Astrocyte (in vitro differentiated cells and primary cell): ENCODE data around the gene KDELR1. TPM values are rescaled to one million over a fixed set of nuclear protein-coding genes. Genes with fewer than 3 reads are reported as not detected.

Experiments used
- DNase-seq: peaks from one replicate; pipeline ENCODE4 v3.0.0-alpha.2; 2010; ENCODE audit warnings: low read depth
- FAIRE-seq: peaks from 2 replicates; lab custom pipeline; 2011; peaks lifted over from hg19 to GRCh38; lab: Jason Lieb, UNC
- H2AFZ ChIP-seq: 2 replicates; pipeline ENCODE4 v1.6.0; 2012; ENCODE audit warnings: low read depth, low read length, inconsistent platforms
- H3K27ac ChIP-seq: 2 replicates; pipeline ENCODE4 v1.5.1; 2011; ENCODE audit warnings: low read depth, low read length, inconsistent platforms
- H3K27me3 ChIP-seq: 2 replicates; pipeline ENCODE4 v1.6.0; 2011; ENCODE audit warnings: low read length, inconsistent platforms; ENCODE audit not compliant: insufficient read depth
- H3K36me3 ChIP-seq: 2 replicates; pipeline ENCODE4 v1.5.1; 2011; ENCODE audit warnings: low read length, inconsistent platforms; ENCODE audit not compliant: insufficient read depth
- H3K4me1 ChIP-seq: 2 replicates; pipeline ENCODE4 v1.5.1; 2011; ENCODE audit warnings: low read length, inconsistent platforms; ENCODE audit not compliant: insufficient read depth
- H3K4me2 ChIP-seq: 2 replicates; pipeline ENCODE4 v1.6.0; 2012; ENCODE audit warnings: low read length, inconsistent platforms
- H3K4me3 ChIP-seq: 2 replicates; pipeline ENCODE4 v1.5.1; 2011; ENCODE audit warnings: low read depth, mild to moderate bottlenecking, low read length, inconsistent platforms; ENCODE audit not compliant: insufficient read depth
- H3K79me2 ChIP-seq: 2 replicates; pipeline ENCODE4 v1.6.0; 2012; ENCODE audit warnings: mild to moderate bottlenecking, low read length, inconsistent platforms; ENCODE audit not compliant: insufficient read depth
- H3K9ac ChIP-seq: 2 replicates; pipeline ENCODE4 v1.6.0; 2012; ENCODE audit warnings: mild to moderate bottlenecking, low read length, inconsistent platforms
- H3K9me3 ChIP-seq: 2 replicates; pipeline ENCODE4 v1.5.1; 2012; ENCODE audit warnings: low read depth, mild to moderate bottlenecking, low read length, inconsistent platforms; ENCODE audit not compliant: insufficient read depth
- H4K20me1 ChIP-seq: 2 replicates; pipeline ENCODE4 v1.6.0; 2012; ENCODE audit warnings: low read length, inconsistent platforms; ENCODE audit not compliant: insufficient read depth
- H3K27ac Mint-ChIP-seq: one replicate; pipeline ENCODE4 v1.8.0; 2021; ENCODE audit warnings: mild to moderate bottlenecking, mixed read lengths; ENCODE audit not compliant: unreplicated experiment
- H3K27me3 Mint-ChIP-seq: one replicate; pipeline ENCODE4 v1.8.0; 2021; ENCODE audit warnings: low read depth, mixed read lengths; ENCODE audit not compliant: unreplicated experiment
- H3K36me3 Mint-ChIP-seq: one replicate; pipeline ENCODE4 v1.8.0; 2021; ENCODE audit warnings: low read depth, mixed read lengths; ENCODE audit not compliant: unreplicated experiment
- H3K4me1 Mint-ChIP-seq: one replicate; pipeline ENCODE4 v1.8.0; 2021; ENCODE audit warnings: low read depth, mixed read lengths; ENCODE audit not compliant: unreplicated experiment
- H3K4me3 Mint-ChIP-seq: one replicate; pipeline ENCODE4 v1.8.0; 2021; ENCODE audit warnings: mild to moderate bottlenecking, moderate library complexity, mixed read lengths; ENCODE audit not compliant: unreplicated experiment
- H3K9me3 Mint-ChIP-seq: one replicate; pipeline ENCODE4 v1.8.0; 2021; ENCODE audit warnings: mild to moderate bottlenecking, mixed read lengths; ENCODE audit not compliant: unreplicated experiment
- EZH2 ChIP-seq: IDR thresholded peaks from 2 replicates; pipeline ENCODE4 v1.6.1; 2012; ENCODE audit warnings: mild to moderate bottlenecking, low read length, inconsistent platforms; ENCODE audit not compliant: insufficient read depth
- total RNA-seq: library from RNA; stranded (reverse); gene quantifications from 2 replicates; pipeline ENCODE4 v1.2.1, GENCODE V29; 2021
- TF ChIP-seq, protein P1 (sequence below): IDR thresholded peaks from 2 replicates; pipeline ENCODE4 v1.5.1; 2011; ENCODE audit warnings: low read depth, mild to moderate bottlenecking, inconsistent platforms, low read length, moderate library complexity; ENCODE audit not compliant: insufficient read depth

KDELR1 gene
- total RNA-seq, 1 donor from 2014 or later: 370 TPM

DNA sequence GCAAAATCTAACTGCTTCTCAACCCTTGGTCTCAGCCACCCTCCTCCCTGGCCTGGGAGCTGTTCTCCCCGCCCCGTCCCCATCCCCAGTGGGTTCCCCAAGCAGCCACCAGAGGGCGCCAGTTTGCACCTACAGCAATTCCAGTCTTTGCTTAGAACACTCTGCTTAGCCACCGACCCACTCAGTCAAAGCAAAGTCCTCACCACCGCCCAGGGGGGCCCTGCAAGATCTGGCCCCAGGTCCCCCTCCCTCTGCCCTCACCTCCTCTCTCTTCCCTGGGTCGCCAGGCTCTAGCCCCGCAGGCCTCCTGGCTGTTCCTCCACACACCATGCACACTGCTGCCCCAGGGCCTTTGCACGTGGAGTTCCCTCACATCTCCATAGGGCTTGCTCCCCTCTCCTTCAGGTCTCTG is 40.0 kb downstream of the KDELR1 start:
- H3K27me3 ChIP-seq: no peaks in the 10 kb centered on the region
- H3K9ac ChIP-seq: no peak overlapping the region
- no peak overlapping the region for H2AFZ ChIP-seq
- no peaks in the 10 kb centered on the region for H4K20me1 ChIP-seq
- Mint-ChIP-seq H3K27me3 (peaks cover 2% of the 10 kb centered on the region), H3K4me3 (no peak overlapping the region), H3K36me3 (peaks cover 4% of the 10 kb centered on the region), H3K9me3 (peaks cover 2% of the 10 kb centered on the region), H3K27ac (no peak overlapping the region), H3K4me1 (peaks cover 11% of the 10 kb centered on the region)
- no peaks in the 10 kb centered on the region for H3K36me3 ChIP-seq
- H3K79me2 ChIP-seq: no peaks in the 10 kb centered on the region
- FAIRE-seq: no peak
- peaks cover 4% of the 10 kb centered on the region for H3K4me1 ChIP-seq
- H3K4me2 ChIP-seq: no peak overlapping the region
- no peaks in the 10 kb centered on the region for H3K9me3 ChIP-seq
- H3K4me3 ChIP-seq: no peak overlapping the region
- TF ChIP-seq, protein P1, sequence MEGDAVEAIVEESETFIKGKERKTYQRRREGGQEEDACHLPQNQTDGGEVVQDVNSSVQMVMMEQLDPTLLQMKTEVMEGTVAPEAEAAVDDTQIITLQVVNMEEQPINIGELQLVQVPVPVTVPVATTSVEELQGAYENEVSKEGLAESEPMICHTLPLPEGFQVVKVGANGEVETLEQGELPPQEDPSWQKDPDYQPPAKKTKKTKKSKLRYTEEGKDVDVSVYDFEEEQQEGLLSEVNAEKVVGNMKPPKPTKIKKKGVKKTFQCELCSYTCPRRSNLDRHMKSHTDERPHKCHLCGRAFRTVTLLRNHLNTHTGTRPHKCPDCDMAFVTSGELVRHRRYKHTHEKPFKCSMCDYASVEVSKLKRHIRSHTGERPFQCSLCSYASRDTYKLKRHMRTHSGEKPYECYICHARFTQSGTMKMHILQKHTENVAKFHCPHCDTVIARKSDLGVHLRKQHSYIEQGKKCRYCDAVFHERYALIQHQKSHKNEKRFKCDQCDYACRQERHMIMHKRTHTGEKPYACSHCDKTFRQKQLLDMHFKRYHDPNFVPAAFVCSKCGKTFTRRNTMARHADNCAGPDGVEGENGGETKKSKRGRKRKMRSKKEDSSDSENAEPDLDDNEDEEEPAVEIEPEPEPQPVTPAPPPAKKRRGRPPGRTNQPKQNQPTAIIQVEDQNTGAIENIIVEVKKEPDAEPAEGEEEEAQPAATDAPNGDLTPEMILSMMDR: peak; percentile 68
- TF ChIP-seq EZH2: no peak
- no peak overlapping the region for H3K27ac ChIP-seq
- peak; percentile 5 for DNase-seq

DNA sequence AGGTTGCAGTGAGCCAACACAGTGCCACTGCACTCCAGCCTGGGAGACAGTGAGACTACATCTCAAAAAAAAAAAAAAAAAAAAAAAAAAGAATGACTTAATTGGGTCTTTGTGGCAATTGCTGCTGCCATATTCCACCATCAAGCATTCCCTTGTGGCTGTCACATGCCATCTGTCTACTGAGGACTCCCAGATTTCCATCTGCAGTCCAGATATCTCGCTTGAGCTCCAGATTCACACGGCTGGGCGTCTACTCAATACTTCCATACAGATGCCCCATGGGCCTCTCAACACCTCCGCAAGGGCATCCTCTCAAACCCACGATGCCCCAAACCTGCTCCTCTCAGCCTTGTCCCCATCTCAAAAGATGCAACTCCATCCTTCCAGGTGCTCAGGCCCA is 40.5 kb downstream of the KDELR1 start:
- no peak for DNase-seq
- Histone ChIP-seq H3K79me2 (no peaks in the 10 kb centered on the region), H3K9ac (no peak overlapping the region), H3K36me3 (no peaks in the 10 kb centered on the region), H3K4me3 (no peak overlapping the region), H3K4me2 (no peak overlapping the region), H3K27me3 (no peaks in the 10 kb centered on the region), H2AFZ (no peak overlapping the region), H3K27ac (no peak overlapping the region), H3K9me3 (no peaks in the 10 kb centered on the region), H4K20me1 (no peaks in the 10 kb centered on the region), H3K4me1 (peaks cover 4% of the 10 kb centered on the region)
- H3K27me3 Mint-ChIP-seq: peaks cover 2% of the 10 kb centered on the region
- no peak overlapping the region for H3K27ac Mint-ChIP-seq
- no peak for FAIRE-seq
- H3K36me3 Mint-ChIP-seq: peaks cover 4% of the 10 kb centered on the region
- no peak overlapping the region for H3K4me3 Mint-ChIP-seq
- TF ChIP-seq EZH2: no peak
- TF ChIP-seq, protein P1: no peak
- peaks cover 11% of the 10 kb centered on the region for H3K4me1 Mint-ChIP-seq
- H3K9me3 Mint-ChIP-seq: peaks cover 2% of the 10 kb centered on the region

DNA sequence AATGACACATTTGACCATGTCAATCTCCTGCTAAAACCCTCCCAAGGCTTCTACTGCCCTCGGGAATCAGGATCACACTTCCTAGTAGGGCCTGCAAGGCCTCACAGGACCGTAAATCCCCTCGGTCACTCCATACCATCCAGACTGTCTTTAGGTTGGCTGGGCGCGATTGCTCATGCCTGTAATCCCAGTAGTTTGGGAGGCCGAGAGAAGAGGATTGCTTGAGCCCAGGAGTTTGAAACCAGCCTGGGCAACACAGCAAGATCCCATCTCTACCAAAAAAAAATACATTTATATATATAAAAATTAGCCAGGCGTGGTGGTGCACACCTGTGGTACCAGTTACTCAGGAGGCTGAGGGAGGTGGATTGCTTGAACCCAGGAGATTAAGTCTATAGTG is 42.6 kb downstream of the KDELR1 start:
- Histone ChIP-seq H3K4me3 (no peak overlapping the region), H3K4me1 (no peaks in the 10 kb centered on the region), H3K4me2 (no peak overlapping the region), H3K27me3 (no peaks in the 10 kb centered on the region), H3K9ac (no peak overlapping the region), H3K27ac (no peak overlapping the region), H2AFZ (no peak overlapping the region), H4K20me1 (no peaks in the 10 kb centered on the region), H3K36me3 (no peaks in the 10 kb centered on the region), H3K9me3 (no peaks in the 10 kb centered on the region), H3K79me2 (no peaks in the 10 kb centered on the region)
- H3K4me1 Mint-ChIP-seq: peaks cover 6% of the 10 kb centered on the region
- no peak overlapping the region for H3K4me3 Mint-ChIP-seq
- no peak overlapping the region for H3K27ac Mint-ChIP-seq
- H3K27me3 Mint-ChIP-seq: peaks cover 2% of the 10 kb centered on the region
- no peak for DNase-seq
- peaks cover 4% of the 10 kb centered on the region for H3K36me3 Mint-ChIP-seq
- TF ChIP-seq EZH2: no peak
- TF ChIP-seq, protein P1: no peak
- FAIRE-seq: no peak
- H3K9me3 Mint-ChIP-seq: peaks cover 2% of the 10 kb centered on the region
